Gastroesophageal sphincter (tissue), 4 donors: Measurements from ENCODE around the gene TMEM154. TPM values are rescaled to one million over a fixed set of nuclear protein-coding genes. Genes with fewer than 3 reads are reported as not detected.

Experiments
- ATAC-seq: fragments of 150-250 bp; one replicate; pipeline ENCODE4 v1.9.1; 2016; ENCODE audit warnings: mild to moderate bottlenecking, moderate library complexity
- H3K27ac ChIP-seq, 4 donors: fragments of 200-600 bp; sonication (generic) in 3 of 4; 1 replicate in 3 of 4; 2 replicates in 1 of 4; pipeline ENCODE4 v1.5.1; 2016 to 2019
- H3K27me3 ChIP-seq: fragments of 200-600 bp; sonication (generic); one replicate; pipeline ENCODE4 v1.5.1; 2019
- H3K36me3 ChIP-seq, 2 donors: fragments of 200-600 bp; sonication (generic); one replicate each; pipeline ENCODE4 v1.5.1; 2019; ENCODE audit warnings: control low read depth in 1 of 2
- H3K4me1 ChIP-seq, 3 donors: fragments of 200-600 bp; sonication (generic); 1 replicate in 2 of 3; 2 replicates in 1 of 3; pipeline ENCODE4 v1.5.1; 2016 to 2019; ENCODE audit warnings: control low read depth in 2 of 3
- H3K4me3 ChIP-seq, 2 donors: fragments of 200-600 bp; sonication (generic); one replicate each; pipeline ENCODE4 v1.5.1; 2019; ENCODE audit warnings: mild to moderate bottlenecking in 1 of 2, moderate library complexity in 1 of 2
- H3K9me3 ChIP-seq, 3 donors: fragments of 200-600 bp; sonication (generic); one replicate each; pipeline ENCODE4 v1.5.1; 2017 to 2019; ENCODE audit warnings: control low read depth in 2 of 3
- CTCF ChIP-seq, 4 experiments: fragments of 200-600 bp in 2 of 4; fragments of 450-650 bp in 2 of 4; sonication (generic) in 1 of 4; IDR thresholded peaks; one replicate each; pipeline ENCODE4 v1.5.1; 2017 to 2019; ENCODE audit warnings: antibody characterized with exemption in 4 of 4, mild to moderate bottlenecking in 2 of 4, moderate library complexity in 2 of 4
- EP300 ChIP-seq: sonication (generic); formaldehyde crosslinking; IDR thresholded peaks from one replicate; pipeline ENCODE4 v1.6.1; 2017; ENCODE audit warnings: antibody characterized with exemption, mild to moderate bottlenecking
- POLR2A ChIP-seq, 2 donors: fragments of 450-650 bp; IDR thresholded peaks; one replicate each; pipeline ENCODE4 v1.6.1; 2017; ENCODE audit warnings: antibody characterized with exemption in 2 of 2, mild to moderate bottlenecking in 2 of 2, moderate library complexity in 1 of 2
- POLR2AphosphoS5 ChIP-seq: sonication (generic); formaldehyde crosslinking; IDR thresholded peaks from one replicate; pipeline ENCODE4 v1.6.1; 2017; ENCODE audit warnings: antibody characterized with exemption
- WGBS, 2 donors: methylation state at CpG; one replicate each; pipeline ENCODE4 v1.1.5; 2018; ENCODE audit warnings: low coverage in 1 of 2; 5-methylcytosine and 5-hydroxymethylcytosine counted together
- total RNA-seq, 4 donors: library from RNA; depleted of rRNA; stranded (reverse); fragments of >200 nt; gene quantifications; one replicate each; pipeline ENCODE4 v1.1.0, GENCODE V29; 2016

The TMEM154 gene
- total RNA-seq, 4 donors from 2014 or later = 0.77 to 13.6 (median 3.8) TPM

GRCh38 chr4:152696764-152697261 lies 17.0 kb upstream of the TMEM154 start:
- Histone ChIP-seq H3K36me3 (no peaks in the 10 kb centered on the region), H3K9me3 (no peaks in the 10 kb centered on the region), H3K27me3 (peaks cover 3% of the 10 kb centered on the region), H3K4me3 (no peak overlapping the region), H3K27ac (no peak overlapping the region), H3K4me1 (no peaks in the 10 kb centered on the region)
- no peak for TF ChIP-seq POLR2AphosphoS5
- TF ChIP-seq POLR2A (IDR thresholded peaks at IDR 0.05) = no peak
- 44 to 76% methylated on average over 5 of the region's 5 CpGs for WGBS, 2 donors
- no peak for ATAC-seq

- no peaks in the 10 kb centered on the region for H3K9me3 ChIP-seq
- no peaks in the 10 kb centered on the region for H3K27me3 ChIP-seq
- no peak for ATAC-seq
- no peak for TF ChIP-seq POLR2AphosphoS5
- TF ChIP-seq POLR2A (IDR thresholded peaks at IDR 0.05) = no peak
- H3K4me1 ChIP-seq = no peaks in the 10 kb centered on the region
- H3K27ac ChIP-seq = no peak overlapping the region
- no peak overlapping the region for H3K4me3 ChIP-seq
- no peaks in the 10 kb centered on the region for H3K36me3 ChIP-seq
- 94 to 100% methylated on average over 2 to 5 of the region's 5 CpGs for WGBS, 2 donors
These were observed 14.1 kb upstream of the TMEM154 start for GRCh38 chr4:152693871-152694270.

GRCh38 chr4:152691761-152692160 lies 12.0 kb upstream of the TMEM154 start:
- no peaks in the 10 kb centered on the region for H3K9me3 ChIP-seq
- no peaks in the 10 kb centered on the region for H3K27me3 ChIP-seq
- no peaks in the 10 kb centered on the region for H3K4me1 ChIP-seq
- 60 to 88% methylated on average over 1 of the region's 1 CpG for WGBS, 2 donors
- no peak for ATAC-seq
- no peak overlapping the region for H3K27ac ChIP-seq
- H3K36me3 ChIP-seq = no peaks in the 10 kb centered on the region
- TF ChIP-seq CTCF (IDR thresholded peaks at IDR 0.05) = no peak
- TF ChIP-seq POLR2A (IDR thresholded peaks at IDR 0.05) = no peak
- no peak for TF ChIP-seq POLR2AphosphoS5
- TF ChIP-seq EP300 = no peak
- no peak overlapping the region for H3K4me3 ChIP-seq

GRCh38 chr4:152690706-152691651 lies 11.2 kb upstream of the TMEM154 start:
- Histone ChIP-seq H3K9me3 (no peaks in the 10 kb centered on the region), H3K4me1 (no peaks in the 10 kb centered on the region), H3K27ac (no peak overlapping the region), H3K27me3 (no peaks in the 10 kb centered on the region), H3K36me3 (no peaks in the 10 kb centered on the region), H3K4me3 (no peak overlapping the region)
- 69 to 70% methylated on average over 4 of the region's 4 CpGs for WGBS, 2 donors
- no peak for ATAC-seq
- no peak for TF ChIP-seq EP300
- TF ChIP-seq POLR2AphosphoS5 = no peak
- no peak for TF ChIP-seq POLR2A (IDR thresholded peaks at IDR 0.05)
- no peak for TF ChIP-seq CTCF (IDR thresholded peaks at IDR 0.05)

- Histone ChIP-seq H3K27me3 (no peaks in the 10 kb centered on the region), H3K36me3 (no peaks in the 10 kb centered on the region), H3K4me1 (no peaks in the 10 kb centered on the region), H3K9me3 (no peaks in the 10 kb centered on the region), H3K4me3 (no peak overlapping the region), H3K27ac (no peak overlapping the region)
- ATAC-seq = no peak
- WGBS, 2 donors = 79 to 86% methylated on average over 5 to 6 of the region's 7 CpGs
- no peak for TF ChIP-seq POLR2AphosphoS5
- no peak for TF ChIP-seq EP300
- TF ChIP-seq POLR2A (IDR thresholded peaks at IDR 0.05) = no peak
- no peak for TF ChIP-seq CTCF (IDR thresholded peaks at IDR 0.05)
These were observed 10.1 kb upstream of the TMEM154 start for GRCh38 chr4:152689615-152690501.
